NCI-H1105 (cell line): Measurements from ENCODE around the gene SASH1.
"Not testable (repeated sequence)": the region's sequence is repeated elsewhere in the genome, so short reads cannot be mapped to it uniquely, and the experiment has no call there.

Source experiments
- DNase-seq: peaks from one replicate; lab custom pipeline; 2025; lab: John Stamatoyannopoulos, UW

The SASH1 gene

DNA sequence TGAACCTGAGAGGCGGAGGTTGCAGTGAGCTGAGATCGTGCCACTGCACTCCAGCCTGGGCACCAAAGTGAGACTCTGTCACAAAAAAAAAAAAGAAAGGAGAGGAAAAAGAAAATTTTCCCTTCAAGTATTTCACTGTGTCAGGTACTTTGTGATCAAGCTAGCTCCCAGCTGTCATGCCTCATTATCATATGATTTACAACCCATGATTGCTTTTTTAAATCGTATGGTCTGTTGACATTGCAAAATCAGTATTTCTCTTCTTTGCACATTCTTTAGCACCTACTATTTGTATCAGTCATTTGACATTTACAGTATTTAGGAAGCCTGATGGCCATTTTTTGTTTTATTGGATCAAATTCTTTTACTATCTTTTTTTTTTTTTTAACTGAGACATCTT is 22.4 kb downstream of the SASH1 start:
- DNase-seq = no peak

DNA sequence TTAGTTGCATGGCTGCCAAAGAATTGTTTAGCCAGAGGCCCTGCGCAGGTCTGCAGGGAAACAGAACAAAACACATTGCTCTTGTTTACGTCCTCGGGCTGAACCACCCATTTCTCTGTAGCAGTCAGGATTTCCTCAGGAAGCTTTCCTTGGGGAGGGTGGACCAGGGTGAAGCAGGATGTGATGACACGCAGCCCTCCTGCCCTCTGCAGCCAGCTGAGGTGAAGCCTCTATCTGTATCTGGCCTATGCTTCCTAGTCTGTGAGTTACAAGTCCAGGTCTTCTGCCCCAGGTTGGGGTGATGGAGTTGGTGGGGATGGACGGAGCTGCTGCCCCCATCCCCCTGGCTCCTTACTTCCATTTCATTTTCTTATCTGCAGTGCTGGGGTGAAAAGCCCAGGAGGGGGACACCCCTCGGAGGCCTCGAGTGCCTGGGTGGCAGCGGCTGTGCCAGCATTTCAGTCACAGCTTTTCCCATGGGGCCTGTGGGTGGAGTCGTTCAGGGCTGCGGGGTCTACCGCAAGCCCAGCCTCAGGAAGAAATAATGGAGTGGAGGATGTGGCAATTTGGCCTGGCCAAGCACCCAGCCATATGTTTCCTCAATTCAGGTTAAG is 24.9 kb downstream of the SASH1 start:
- no peak for DNase-seq

DNA sequence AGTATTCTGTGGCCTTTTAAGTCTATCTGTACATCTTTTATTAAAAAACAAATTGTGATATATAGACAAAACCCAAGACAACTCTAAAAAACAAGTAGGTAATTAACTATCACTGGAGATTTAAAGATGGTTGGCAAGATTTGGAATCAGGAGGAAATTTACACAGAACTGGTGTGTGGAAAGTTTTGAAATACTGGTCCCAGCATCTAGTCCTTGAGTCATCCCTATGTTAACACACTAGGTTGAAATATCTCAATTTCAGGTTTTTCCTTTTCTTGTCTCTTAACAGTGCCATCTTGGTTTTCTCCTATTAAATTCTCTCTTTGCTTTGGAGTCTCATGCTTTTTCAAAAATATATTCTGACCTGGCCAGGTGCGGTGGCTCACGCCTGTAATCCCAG is 27.5 kb downstream of the SASH1 start:
- DNase-seq = no peak

- no peak for DNase-seq
Measured at GRCh38 chr6:148374040-148374774, 31.6 kb downstream of the SASH1 start.

DNA sequence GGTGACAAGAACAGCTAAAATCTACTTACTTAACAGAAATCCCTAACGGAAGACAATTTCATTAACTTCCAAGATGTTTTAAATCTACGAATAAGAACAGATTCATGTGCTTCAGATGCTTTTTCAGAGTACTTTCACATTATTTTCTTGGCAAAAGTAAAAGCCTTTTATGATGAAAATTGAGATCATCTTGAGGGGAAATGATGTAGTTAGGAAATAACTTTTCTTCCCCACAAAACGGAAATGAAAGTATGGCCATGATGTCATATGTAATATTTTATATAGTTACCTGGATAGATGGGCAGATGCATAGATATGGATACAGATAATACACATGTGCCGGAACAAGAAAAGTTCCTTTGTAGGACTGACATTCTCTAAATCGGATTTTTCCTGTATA is 32.8 kb downstream of the SASH1 start:
- no peak for DNase-seq

DNA sequence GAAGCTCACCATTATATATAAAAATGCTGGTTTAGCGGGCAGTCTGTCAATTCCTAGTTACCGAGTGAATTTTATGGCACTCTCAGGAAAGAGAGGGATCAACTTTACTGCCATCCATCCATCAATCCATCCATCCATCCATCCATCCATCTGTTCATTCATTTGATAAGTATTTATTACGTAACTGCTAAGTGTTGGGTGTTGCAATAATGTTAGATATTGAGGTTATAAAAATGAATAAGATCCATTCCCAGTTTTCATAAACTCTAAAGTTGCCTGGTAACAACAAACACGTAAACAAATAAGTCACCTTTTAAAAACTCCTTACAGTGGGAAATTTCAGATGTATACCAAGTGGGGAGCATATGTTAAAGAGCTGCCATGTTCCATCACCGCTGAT is 36.8 kb downstream of the SASH1 start:
- DNase-seq = no peak

GRCh38 chr6:148379966-148380713 is 37.5 kb downstream of the SASH1 start:
- DNase-seq = no peak

DNA sequence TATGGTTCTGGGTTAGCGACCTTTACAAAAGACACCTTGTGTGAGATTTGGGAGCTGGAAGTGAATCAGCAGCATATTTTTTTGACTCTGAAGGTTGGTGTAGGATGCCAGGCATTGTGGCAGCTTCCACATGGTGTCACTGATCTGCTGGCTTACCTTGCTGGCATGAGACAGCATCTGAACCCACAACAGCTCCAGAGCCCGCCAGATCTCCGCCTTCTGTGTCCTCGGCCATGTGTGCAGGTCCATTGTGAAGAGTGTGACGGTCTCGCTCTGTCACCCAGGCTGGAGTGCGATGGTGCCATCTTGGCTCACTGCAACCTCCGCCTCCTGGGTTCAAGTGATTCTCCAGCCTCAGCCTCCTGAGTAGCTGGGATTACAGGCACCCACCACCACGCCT is 39.4 kb downstream of the SASH1 start:
- DNase-seq = not testable (repeated sequence)

DNA sequence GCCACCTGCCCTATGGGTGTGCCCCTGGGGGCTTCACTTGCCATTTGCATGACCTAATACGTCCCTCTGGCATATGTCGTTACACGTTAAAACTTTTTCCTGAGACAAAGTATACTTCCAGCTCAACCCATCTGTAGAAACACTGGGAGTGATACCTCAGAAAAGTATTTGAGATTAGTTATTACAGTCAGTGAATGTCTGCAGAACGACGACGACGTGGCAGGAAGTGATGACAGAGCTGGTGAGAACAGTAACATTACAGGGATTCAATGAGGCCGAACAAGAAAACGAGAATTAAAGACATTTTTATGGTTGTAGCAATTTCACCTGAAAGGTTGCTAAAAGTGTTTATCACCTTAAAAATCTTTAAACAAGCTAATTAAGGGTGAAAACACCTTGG is 40.2 kb downstream of the SASH1 start:
- DNase-seq = no peak

DNA sequence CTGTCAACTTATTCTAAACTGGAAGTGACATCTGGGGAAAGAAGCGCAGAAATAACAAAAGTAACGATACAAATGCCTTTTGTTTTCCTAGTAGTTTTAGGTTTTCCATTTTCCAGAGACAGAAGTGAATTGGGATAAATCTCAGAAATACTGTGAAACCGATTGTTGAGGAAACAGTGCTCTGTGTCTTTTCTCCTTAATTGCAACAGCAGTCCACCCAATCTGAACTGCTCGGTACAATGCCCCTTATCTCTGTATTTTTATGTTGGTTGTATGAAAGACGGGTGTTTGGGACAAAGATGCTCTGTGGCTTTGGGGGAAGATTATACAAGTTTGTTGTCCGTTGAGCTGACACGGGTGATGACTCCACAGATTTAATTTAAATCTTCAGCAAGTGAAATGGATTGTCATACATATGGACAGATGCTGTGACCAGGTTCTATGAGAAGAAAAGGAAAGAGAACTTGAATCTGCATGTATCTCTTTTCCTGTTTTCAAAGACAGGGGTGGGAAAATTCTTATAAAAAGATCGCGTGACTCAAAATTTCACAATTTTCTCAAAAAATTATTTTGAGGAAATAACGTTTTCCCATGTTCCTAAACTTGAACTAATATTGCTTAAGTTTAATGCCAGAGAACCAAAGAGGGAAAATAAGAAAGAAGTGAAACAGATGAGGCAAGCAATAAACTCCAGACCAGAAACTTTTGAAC is 41.2 kb downstream of the SASH1 start:
- DNase-seq = no peak

DNA sequence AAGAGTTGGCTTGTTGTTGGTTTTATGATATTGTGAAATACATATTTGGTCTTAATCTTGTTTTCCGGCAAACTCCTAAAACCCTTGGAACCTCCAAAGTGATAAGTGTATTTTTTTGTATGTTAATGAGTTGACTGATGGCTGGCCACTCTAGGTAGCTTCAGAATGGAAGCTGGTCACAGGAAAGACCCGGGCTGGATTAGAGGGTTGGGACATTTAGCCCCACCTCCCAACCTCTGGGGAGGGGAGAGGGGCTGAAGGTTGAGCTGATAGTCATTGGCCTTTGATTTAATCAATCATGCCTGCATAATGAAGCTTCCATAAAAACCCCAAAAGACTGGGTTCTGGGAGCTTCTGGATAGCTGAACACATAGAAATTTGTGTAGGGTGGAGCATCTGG is 42.7 kb downstream of the SASH1 start:
- DNase-seq = no peak

GRCh38 chr6:148388521-148388920 is 45.9 kb downstream of the SASH1 start:
- no peak for DNase-seq

- no peak for DNase-seq
Measured at GRCh38 chr6:148389086-148389485, 46.4 kb downstream of the SASH1 start.

- DNase-seq = no peak
Measured at GRCh38 chr6:148389917-148390316, 47.3 kb downstream of the SASH1 start.

DNA sequence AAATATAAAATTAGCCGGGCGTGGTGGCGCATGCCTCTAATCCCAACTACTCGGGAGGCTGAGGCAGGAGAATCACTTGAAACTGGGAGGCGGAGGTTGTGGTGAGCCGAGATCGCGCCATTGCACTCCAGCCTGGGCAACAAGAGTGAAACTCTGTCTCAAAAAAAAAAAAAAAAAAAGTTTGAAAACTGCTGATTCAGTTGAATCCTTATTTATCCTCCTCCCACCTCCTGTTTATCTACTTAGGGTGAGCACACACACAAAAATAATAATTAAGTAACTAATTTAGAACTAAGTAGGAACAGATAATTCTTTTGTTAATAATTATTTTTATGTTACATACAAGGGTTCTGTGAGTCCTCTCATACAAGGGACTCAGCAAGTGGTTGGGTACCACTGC is 49.5 kb downstream of the SASH1 start:
- not testable (repeated sequence) for DNase-seq

GRCh38 chr6:148392671-148393070 is 50.0 kb downstream of the SASH1 start:
- DNase-seq = no peak

DNA sequence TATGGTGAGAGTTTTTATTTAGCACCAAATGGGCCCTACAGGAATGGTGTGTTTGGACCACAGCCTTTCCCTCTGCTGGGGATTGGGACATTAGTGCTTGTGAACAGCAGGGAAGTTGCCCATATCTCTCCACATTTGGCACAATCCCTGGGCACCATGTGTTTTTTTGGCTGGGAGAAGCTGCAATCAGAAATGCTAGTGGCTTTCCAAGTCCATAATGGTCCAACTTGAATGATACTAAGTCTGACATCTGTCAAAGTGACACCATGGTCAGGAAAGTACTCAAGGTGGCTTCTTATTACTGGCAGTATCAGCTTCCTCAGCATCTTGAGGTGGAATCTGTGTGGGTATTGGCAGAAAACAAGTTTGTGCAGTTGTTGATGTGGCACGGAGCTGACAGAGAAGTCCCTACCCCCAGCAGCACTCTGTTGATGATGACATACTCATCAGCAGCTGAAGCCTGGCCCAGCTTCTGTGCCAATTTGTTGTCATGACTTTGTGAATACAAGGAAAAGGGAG is 53.0 kb downstream of the SASH1 start:
- DNase-seq = no peak

GRCh38 chr6:148396411-148396810 is 53.8 kb downstream of the SASH1 start:
- no peak for DNase-seq

DNA sequence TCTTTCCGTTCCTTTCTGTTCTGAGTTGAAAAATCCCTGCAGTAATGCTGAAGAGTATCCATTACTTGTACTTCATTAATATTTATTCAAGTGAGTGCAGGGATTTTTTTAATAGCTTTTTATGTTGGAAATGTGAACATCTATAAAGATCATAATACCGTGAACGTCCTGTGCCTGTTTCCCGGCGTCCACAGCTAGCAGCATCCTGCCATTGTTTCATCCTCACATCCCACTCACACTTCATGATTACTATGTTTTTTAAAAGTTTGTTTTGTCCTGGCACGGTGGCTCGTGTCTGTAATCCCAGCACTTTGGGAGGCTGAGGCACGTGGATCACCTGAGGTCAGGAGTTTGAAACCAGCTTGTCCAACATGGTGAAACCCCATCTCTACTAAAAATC is 54.3 kb downstream of the SASH1 start:
- DNase-seq = no peak

DNA sequence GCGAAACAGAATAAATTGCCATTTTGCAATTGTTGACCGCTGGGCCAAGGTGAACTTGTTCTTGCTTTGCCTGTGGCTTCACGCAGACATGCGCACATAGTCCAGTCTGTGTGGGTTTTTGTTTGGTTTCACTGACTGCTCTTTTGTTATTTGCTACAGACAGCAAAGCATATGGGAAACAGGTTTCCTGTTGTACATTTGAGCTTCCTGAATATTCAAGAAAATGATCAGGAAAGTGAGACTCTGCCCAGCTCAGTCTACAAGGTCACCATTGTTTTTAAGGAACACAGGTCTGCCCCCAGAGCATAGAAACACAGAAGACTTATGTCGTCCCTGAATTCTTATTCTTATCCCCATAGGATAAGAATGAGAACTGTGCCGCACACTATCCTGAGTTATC is 55.6 kb downstream of the SASH1 start:
- no peak for DNase-seq

DNA sequence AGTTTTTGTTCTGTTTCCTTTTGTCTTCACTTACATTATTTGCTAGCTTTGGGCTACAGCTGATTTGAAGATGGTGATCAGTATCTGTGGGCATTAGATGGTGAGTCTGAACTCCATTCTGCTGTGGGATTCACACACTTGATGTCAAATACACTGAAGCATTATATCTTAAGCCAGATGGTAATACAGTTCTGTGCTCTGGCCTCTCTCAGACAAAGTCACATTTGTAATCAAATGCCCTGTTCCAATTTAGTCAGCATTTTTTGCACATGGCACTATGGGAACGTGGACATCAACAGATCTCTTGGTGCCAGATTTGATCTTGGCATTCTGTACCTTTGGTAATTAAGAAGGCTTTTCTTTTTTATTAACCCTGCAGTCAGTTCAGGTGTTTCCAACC is 56.0 kb downstream of the SASH1 start:
- DNase-seq = no peak

GRCh38 chr6:148401571-148401970 is 58.9 kb downstream of the SASH1 start:
- DNase-seq = no peak
